SU-DHL-6 (cell line): ENCODE measurements around the gene PIK3C2B.

Experiments used
- H2AFZ ChIP-seq: fragments of 200-600 bp; sonication (generic); 2 replicates; pipeline ENCODE4 v1.6.1; 2014; ENCODE audit warnings: low read depth, mild to moderate bottlenecking, moderate library complexity, mixed read lengths, antibody characterized with exemption, low read length; ENCODE audit not compliant: severe bottlenecking
- H3F3A ChIP-seq: fragments of 200-600 bp; shearing (Covaris generic); 2 replicates; pipeline ENCODE4 v1.6.0; 2016; ENCODE audit warnings: antibody characterized with exemption, mild to moderate bottlenecking; ENCODE audit not compliant: insufficient read depth
- H3K27ac ChIP-seq: fragments of 200-600 bp; sonication (generic); 2 replicates; pipeline ENCODE4 v1.5.1; 2016; ENCODE audit warnings: low read depth, mild to moderate bottlenecking, low read length, moderate library complexity, mixed read lengths
- H3K27me3 ChIP-seq: fragments of 200-600 bp; sonication (generic), shearing (Covaris generic); 2 replicates; pipeline ENCODE4 v1.6.0; 2014; ENCODE audit warnings: mild to moderate bottlenecking, low read length
- H3K36me3 ChIP-seq: fragments of 200-600 bp; sonication (generic); 2 replicates; pipeline ENCODE4 v1.6.1; 2014; ENCODE audit warnings: mild to moderate bottlenecking, low read length, mixed read lengths
- H3K4me2 ChIP-seq: fragments of 300-600, 200-600 bp; shearing (Covaris generic), sonication (generic); 2 replicates; pipeline ENCODE4 v1.6.0; 2014; ENCODE audit warnings: low read length, low read depth, mild to moderate bottlenecking; ENCODE audit not compliant: poor library complexity, severe bottlenecking
- H3K4me3 ChIP-seq: fragments of 200-600 bp; sonication (generic); 2 replicates; pipeline ENCODE4 v1.5.1; 2014; ENCODE audit warnings: antibody characterized with exemption, low read length, mild to moderate bottlenecking, mixed read lengths; ENCODE audit not compliant: insufficient read depth, poor library complexity, severe bottlenecking
- H3K79me2 ChIP-seq: fragments of 200-600 bp; sonication (generic); 2 replicates; pipeline ENCODE4 v1.6.1; 2014; ENCODE audit warnings: mild to moderate bottlenecking, low read length, moderate library complexity; ENCODE audit not compliant: insufficient read depth
- H3K9ac ChIP-seq: fragments of 200-600 bp; sonication (generic); 2 replicates; pipeline ENCODE4 v1.7.0; 2014; ENCODE audit warnings: mild to moderate bottlenecking, low read length
- H3K9me2 ChIP-seq: fragments of 200-600 bp; sonication (generic); replicated peaks from 2 replicates; pipeline ENCODE4 v1.6.1; 2014; ENCODE audit warnings: low read length; ENCODE audit not compliant: insufficient read depth
- H3K9me3 ChIP-seq: fragments of 200-600 bp; sonication (generic); 2 replicates; pipeline ENCODE4 v1.6.1; 2014; ENCODE audit warnings: low read length, mixed read lengths; ENCODE audit not compliant: insufficient read depth
- H4K20me1 ChIP-seq: fragments of 200-600 bp; sonication (generic); 2 replicates; pipeline ENCODE4 v1.6.1; 2014; ENCODE audit warnings: low read depth, mild to moderate bottlenecking, antibody characterized with exemption, low read length, moderate library complexity, mixed read lengths
- EZH2phosphoT487 ChIP-seq: fragments of 200-600 bp; sonication (generic), shearing (Covaris generic); conservative IDR thresholded peaks from 2 replicates; pipeline ENCODE4 v1.6.1; 2018; ENCODE audit warnings: mild to moderate bottlenecking, antibody characterized with exemption, low read length, moderate library complexity, mixed read lengths
- TF ChIP-seq, protein P1 (sequence below): fragments of 200-600 bp; sonication (generic); IDR thresholded peaks from one replicate; pipeline ENCODE4 v1.5.1; 2017; ENCODE audit warnings: antibody characterized with exemption, mild to moderate bottlenecking, low read length, moderate library complexity; ENCODE audit not compliant: insufficient read depth, poor library complexity, severe bottlenecking

PIK3C2B gene

DNA sequence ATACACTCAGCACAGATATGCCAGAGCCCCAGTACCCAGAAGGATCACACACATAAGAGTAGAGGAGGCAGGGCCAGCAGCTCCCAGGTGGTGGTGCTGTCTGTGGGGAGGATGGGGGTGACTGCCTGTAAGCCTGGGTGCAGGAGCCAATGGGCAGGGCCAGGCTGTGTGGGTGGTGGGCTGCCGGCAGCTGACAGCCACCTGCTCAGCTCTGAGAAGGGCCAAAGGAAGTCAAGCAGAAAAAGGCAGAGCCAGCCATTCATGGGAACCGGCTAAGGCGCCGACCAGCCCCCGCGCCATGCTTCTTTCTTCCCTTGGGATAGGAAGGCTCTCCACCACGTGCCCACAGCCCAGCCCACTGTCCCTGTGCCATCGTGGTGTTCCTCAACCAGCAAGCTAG lies 14.1 kb downstream of the PIK3C2B start:
- Histone ChIP-seq H3K27ac (no peak overlapping the region), H3K9me2 (no peaks in the 10 kb centered on the region), H3K79me2 (no peaks in the 10 kb centered on the region), H3K9ac (no peak overlapping the region), H3K36me3 (no peaks in the 10 kb centered on the region), H3K27me3 (no peaks in the 10 kb centered on the region), H3K4me2 (no peak overlapping the region), H3K4me3 (no peak overlapping the region), H3F3A (no peaks in the 10 kb centered on the region), H4K20me1 (no peaks in the 10 kb centered on the region), H2AFZ (no peak overlapping the region), H3K9me3 (no peaks in the 10 kb centered on the region)
- TF ChIP-seq, protein P1, sequence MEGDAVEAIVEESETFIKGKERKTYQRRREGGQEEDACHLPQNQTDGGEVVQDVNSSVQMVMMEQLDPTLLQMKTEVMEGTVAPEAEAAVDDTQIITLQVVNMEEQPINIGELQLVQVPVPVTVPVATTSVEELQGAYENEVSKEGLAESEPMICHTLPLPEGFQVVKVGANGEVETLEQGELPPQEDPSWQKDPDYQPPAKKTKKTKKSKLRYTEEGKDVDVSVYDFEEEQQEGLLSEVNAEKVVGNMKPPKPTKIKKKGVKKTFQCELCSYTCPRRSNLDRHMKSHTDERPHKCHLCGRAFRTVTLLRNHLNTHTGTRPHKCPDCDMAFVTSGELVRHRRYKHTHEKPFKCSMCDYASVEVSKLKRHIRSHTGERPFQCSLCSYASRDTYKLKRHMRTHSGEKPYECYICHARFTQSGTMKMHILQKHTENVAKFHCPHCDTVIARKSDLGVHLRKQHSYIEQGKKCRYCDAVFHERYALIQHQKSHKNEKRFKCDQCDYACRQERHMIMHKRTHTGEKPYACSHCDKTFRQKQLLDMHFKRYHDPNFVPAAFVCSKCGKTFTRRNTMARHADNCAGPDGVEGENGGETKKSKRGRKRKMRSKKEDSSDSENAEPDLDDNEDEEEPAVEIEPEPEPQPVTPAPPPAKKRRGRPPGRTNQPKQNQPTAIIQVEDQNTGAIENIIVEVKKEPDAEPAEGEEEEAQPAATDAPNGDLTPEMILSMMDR: no peak
- TF ChIP-seq EZH2phosphoT487: no peak

DNA sequence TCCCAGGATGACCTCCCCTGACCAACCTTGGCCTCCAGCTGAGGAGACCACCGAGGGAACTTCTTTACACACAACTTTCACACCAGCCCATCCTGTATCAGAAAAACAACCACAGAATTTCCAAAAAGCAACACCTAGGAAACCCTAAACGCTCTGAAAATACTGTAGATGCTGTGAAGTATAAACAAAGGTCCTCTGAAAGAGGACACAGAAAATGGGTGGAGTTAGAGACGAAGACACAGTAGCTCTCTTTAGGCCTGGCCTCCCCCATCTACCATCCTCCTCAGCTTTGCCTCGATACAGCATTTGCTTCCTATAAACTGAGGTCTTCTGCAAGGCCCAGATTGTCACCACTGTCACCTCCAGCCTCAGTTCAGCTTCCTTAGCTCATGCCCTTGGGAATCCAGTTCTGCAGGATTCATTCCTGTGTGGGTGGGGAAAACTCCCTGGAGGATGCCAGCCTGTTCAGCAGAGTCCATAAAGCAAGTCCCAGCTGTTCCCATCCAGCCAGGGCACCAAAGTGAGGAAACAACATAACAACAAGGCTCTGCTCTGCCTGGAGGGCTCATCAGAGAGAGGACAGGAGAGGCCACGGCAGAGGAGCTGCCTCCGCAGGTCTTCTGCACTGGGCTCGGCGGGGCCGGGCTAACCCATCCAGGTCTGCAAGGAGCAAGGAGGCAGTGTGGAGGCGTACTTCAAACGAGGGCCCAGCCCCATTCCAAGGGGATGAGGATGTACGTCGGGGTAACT lies 15.0 kb downstream of the PIK3C2B start:
- TF ChIP-seq, protein P1: no peak
- TF ChIP-seq EZH2phosphoT487: no peak
- Histone ChIP-seq H3K79me2 (no peaks in the 10 kb centered on the region), H3K9me3 (no peaks in the 10 kb centered on the region), H3K27me3 (no peaks in the 10 kb centered on the region), H3K9me2 (no peaks in the 10 kb centered on the region), H3F3A (no peaks in the 10 kb centered on the region), H3K4me2 (no peak overlapping the region), H2AFZ (no peak overlapping the region), H3K4me3 (no peak overlapping the region), H4K20me1 (no peaks in the 10 kb centered on the region), H3K36me3 (no peaks in the 10 kb centered on the region), H3K9ac (no peak overlapping the region), H3K27ac (no peak overlapping the region)

DNA sequence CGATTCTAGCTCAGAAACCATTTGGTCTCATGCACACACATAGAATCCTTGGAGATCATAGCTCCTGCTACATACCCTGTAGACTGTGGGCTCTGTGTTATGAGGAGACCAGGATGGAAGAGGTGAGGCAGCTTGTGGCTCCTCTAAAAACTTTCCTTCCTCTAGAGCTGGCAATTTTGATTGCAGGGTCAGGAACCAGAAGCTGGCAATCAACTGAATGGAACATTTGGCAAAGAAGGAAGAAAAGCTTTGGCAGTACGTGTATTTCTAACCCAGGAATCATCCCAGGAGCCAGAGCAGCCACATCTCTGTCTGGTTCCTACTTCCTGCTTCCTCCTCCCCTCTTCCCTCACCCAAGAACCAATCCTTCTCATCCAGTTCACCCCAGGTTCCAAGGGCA lies 15.7 kb downstream of the PIK3C2B start:
- no peaks in the 10 kb centered on the region for H3K9me3 ChIP-seq
- no peak overlapping the region for H3K4me3 ChIP-seq
- H3K9ac ChIP-seq: no peak overlapping the region
- no peaks in the 10 kb centered on the region for H3K9me2 ChIP-seq
- H4K20me1 ChIP-seq: no peaks in the 10 kb centered on the region
- TF ChIP-seq, protein P1: no peak
- TF ChIP-seq EZH2phosphoT487: no peak
- H3K4me2 ChIP-seq: no peak overlapping the region
- no peaks in the 10 kb centered on the region for H3K79me2 ChIP-seq
- no peaks in the 10 kb centered on the region for H3F3A ChIP-seq
- H2AFZ ChIP-seq: no peak overlapping the region
- no peaks in the 10 kb centered on the region for H3K36me3 ChIP-seq
- no peaks in the 10 kb centered on the region for H3K27me3 ChIP-seq
- H3K27ac ChIP-seq: no peak overlapping the region
